HG02610 (cell line): ENCODE results near the gene ELFN2.
"Not testable (repeated sequence)": the region's sequence is repeated elsewhere in the genome, so short reads cannot be mapped to it uniquely, and the experiment has no call there.

Experiments used
- ATAC-seq: cut with Tn5 transposase; IDR thresholded peaks from one replicate; pipeline ENCODE4 v1.9.1; 2021; ENCODE audit warnings: mild to moderate bottlenecking, moderate library complexity; ENCODE audit not compliant: unreplicated experiment

The ELFN2 gene

GRCh38 chr22:37340331-37341262 lies 86.7 kb downstream of the ELFN2 start:
- no peak for ATAC-seq

DNA sequence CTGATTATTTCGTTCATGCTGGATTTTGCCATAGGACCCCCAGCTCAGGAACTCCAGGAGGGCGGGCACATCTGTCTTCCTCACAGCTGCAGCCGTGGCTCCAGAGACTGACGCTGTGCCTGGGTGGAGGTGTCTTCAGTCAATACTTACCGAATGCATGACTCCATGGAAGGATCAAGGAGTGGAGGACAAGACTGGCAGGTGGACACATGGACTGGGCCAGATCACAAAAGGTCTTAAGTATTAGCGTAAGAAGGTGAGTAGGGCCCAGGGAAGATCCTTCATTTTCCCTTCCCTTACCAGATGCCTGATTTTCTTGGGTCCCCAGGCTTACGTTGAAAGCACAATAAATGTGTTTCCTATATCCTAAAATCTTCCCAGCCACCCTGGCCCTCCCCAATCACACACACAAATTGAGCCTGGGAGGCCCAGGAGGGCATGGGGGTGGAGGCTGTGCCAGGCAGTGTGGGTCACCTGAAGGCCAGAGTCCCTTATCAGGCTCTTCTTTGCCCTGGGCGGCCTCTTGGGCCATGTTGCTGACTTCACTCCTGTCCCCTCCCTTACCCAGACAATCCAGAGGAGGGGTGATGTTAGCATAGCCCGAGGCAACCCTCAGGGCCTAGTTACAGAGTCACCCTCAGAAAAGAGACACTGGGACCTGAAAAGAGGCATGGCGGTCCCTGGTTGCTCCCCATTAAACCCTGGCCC lies 88.6 kb downstream of the ELFN2 start:
- no peak for ATAC-seq

- no peak for ATAC-seq
These were observed 89.9 kb downstream of the ELFN2 start for GRCh38 chr22:37337204-37337943.

DNA sequence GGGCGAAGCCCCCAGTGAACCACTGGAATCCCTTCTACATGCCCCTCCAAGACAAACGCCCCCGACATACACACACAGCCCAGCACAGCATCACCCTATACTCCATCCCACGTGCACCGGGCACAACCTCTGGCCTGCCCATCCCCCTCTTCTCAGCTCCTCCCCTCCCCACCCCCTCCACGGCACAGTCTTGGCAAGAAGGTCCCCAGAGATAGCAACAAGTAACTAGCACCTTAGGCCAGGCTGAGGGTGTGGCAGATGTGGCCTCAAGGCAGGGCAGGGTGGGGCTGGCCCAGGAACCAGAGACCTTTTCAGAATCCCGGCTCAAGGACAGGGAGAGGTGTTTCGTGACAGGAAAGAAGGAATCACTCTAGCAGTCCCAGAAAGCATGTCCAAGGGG lies 90.7 kb downstream of the ELFN2 start:
- ATAC-seq, result no peak

- no peak for ATAC-seq
These were observed 91.5 kb downstream of the ELFN2 start for GRCh38 chr22:37335806-37336199.

DNA sequence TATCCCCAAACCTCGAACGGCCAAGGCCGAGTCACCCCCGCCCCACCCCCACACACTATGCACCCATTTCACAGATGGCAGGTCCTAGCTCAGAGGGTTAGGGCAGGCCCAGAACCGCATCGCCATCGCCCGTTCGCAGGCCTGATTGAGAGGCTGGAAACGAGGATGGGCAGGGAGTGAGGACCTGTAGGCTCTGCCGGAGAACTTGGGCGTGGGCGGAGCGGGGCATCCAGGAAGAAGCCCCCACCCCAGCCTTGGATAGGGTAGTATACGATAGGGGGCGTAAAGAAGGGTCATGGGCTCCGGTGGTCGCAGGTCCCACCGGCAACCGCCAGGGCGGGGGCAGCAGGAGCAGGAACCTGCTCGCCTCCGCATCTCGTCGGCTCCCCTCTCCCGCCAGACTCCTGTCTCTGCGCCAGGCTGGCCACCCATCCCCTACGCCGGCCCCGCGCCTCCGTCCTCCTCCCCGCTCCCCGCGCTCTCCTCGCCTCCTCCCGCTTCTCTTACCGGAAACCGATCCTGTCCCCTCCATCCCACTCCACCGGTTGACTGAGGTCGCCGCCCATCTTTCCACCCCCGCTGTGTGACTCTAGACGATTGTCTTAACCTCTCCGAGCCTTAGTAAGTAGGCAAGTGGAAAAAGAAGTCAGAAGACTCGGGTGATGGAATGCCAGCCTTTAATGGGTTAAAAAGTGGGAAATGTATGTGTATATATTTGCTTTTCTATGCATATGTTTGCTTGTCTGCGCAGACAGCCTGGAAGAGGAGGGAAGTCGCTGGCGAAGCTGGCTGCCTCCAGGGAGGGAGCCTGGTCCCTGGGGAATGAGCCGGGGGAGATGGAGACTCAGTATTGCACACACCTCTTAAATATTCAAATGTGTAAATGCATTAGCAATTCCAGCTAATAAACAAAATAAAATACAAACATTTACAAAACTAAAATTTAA lies 92.1 kb downstream of the ELFN2 start:
- no peak for ATAC-seq

DNA sequence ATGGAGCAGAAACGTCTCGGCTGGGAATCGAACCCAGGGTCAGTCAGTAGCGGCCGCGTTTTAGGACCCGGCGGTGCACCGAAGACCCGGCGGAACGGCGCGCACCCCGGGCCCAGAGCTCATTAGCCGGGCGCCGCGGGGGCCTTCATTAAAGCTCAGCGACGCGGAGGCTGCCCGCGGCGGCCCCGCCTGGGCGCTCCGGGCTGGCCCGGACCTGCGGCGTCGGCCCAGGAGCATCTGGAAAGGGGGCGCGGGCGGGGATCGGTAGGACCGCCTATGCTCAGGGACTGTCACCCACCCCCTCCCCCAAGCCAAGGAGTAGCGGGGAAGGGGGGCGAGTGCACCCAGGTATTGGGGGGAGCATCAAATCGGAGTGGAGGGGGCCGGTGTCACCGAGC lies 92.8 kb downstream of the ELFN2 start:
- no peak for ATAC-seq

- ATAC-seq, result no peak
These were observed 93.4 kb downstream of the ELFN2 start for GRCh38 chr22:37333724-37334460.

DNA sequence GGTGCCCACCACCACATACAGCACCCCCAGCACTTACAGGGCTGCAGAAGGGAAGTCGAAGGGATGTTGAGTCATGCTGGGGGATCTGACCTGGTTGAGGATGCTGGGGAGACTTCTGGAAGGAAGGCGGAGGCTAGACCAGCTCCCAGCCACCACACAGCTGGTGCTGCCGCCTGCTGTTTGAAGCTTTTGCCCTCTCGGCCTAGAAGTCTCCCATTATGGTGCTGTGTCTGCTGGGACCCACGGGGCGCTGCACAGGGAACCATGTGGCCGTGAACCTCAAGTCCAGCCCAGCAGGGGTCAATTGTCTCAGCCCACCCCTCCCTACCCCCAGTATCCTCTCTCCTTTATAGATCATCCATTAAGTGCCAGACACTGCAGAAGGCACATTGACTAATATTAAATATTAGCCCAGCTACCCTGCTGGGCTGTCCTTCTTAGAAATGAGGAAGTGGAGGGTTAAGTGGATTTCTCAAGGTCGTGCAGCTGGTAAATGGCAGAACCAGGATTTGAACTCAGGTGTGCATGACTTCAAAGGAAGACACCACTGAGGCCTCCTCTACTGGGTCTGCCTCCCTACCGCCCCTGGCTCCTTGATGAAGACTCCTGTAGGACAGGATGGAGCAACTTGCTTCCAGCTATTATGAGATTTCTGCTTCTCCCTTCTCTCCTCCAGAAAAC lies 95.3 kb downstream of the ELFN2 start:
- ATAC-seq, result no peak

GRCh38 chr22:37331034-37331428 lies 96.2 kb downstream of the ELFN2 start:
- ATAC-seq, result no peak

DNA sequence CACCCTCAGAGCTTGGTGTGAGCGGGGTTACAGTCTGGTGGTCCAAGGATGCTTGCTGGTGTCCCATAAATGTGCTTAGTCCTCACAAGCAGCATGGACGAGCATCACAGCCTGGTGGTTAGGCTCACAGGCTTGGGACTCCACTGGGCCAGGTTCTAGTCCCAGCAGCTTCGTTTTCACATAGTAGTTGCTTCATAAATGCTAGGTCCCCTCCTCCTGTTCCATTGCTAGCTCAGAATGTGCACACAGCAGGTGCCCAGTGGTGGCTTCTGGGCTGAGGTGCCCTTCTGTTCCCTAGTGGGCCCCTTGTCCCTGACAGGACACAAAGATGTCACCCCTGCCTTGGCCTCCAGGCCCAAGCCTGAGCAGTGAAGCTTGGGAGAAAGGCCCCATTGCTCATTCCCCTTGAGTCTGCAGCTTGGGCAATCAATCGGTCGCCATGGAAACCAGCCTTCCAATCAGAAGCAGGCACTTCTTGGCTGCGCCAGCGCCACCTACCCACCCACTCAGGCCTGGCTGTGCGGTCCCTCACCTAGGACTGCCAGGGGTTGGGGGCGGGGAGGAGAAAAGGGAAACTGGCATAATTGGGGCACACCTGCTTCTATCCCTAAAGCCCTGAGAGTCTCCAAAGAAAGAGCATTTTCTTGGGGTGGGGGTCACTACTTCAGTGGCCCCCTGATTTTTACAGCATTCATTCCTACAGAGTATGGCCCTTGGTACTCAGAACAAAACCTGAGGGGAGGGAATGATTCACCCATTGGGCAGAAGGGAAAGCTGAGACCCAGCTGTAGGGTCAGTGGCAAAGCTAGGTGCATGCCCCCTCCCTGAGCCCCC lies 96.9 kb downstream of the ELFN2 start:
- ATAC-seq, result no peak

DNA sequence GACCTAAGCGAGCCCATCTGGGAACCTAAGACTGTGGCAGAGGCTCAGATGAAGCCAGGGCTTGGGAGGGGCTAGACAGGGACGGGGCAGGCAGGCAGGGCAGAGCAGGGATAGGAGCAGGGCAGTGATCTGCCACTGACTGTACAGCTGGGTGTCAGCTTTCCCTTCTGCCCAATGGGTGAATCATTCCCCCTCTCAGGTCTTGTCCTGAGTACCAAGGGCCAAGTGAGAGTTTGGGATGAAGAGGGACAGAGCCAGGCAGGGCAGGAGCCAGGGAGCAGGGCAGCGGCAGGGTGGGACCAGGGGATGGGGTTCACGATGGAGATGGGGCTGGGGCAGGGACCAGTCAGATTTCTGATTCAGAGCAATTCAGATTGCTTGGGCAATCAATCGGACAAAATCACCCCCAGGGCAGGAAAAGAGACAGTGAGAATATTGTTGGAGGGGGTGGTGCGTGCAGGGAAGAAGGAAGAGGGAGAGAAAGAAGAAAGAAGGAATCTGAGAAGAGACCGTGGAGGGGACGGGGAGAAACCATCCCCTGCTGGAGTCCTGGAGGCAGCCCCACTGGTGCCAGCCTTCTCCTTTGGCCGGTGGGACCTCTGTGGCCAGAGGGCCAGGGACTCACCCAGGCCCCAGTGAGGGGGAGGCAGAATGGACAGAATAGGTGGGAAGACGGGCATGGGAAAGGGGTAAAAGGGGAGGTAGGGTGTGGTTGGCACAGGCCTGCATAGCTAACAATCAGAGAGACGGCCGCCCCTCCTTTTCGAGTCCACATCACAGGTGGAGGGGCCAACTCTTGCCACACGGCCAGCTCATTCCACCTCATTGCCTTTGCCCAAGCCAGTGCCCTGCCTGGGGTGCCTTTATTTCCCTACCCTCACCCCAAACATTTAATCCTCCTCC lies 97.8 kb downstream of the ELFN2 start:
- no peak for ATAC-seq

GRCh38 chr22:37328538-37329237 lies 98.6 kb downstream of the ELFN2 start:
- ATAC-seq, result not testable (repeated sequence)

- ATAC-seq, result no peak
These were observed 99.3 kb downstream of the ELFN2 start for GRCh38 chr22:37328017-37328416.

DNA sequence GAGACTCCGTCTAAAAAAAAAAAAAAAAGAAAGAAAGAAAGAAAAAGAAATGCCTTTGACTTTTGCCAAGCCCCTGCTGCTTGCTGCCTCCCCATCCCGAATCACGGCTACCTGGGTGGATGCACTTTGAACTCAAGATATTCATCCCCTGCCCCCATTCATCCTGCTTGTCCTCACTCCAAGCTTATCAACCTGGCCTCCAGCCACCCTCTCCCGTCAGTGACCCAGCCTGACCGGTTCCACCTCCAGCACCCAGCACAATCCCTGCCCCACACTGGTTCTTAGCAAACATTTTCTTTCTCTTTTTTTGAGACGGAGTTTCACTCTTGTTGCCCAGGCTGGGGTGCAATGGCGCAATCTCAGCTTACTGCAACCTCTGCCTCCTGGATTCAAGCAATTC lies 100.6 kb downstream of the ELFN2 start:
- ATAC-seq, result no peak

DNA sequence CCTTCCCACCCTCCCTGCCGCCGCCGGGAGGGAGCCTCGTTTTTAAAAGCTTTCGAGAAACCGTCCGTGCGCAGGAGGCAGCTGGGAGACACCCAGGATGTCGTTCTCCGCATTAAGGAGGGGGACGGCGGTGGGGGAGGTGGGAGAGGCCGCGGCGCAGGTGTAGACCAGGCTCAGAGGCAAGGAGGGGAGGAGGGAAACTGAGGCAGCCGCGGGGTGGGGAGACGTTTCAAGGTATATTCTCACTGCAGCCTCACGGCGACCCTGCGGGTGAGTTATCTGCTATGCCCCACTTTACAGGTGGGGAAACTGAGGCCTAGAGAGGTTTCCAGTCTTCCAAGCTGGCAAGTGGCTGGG lies 102.3 kb downstream of the ELFN2 start:
- no peak for ATAC-seq
